HCT116 (cell line): ENCODE results near the gene TTBK1.

Experiments
- CEBPB ChIP-seq: IDR thresholded peaks from 2 replicates; pipeline ENCODE4 v1.6.1; 2012; ENCODE audit warnings: low read depth
- EZH2 ChIP-seq: fragments of 200-600 bp; sonication (generic); IDR thresholded peaks from 2 replicates; pipeline ENCODE4 v1.6.1; 2017; ENCODE audit warnings: antibody characterized with exemption, mixed run types
- EZH2phosphoT487 ChIP-seq: fragments of 200-600 bp; IDR thresholded peaks from 2 replicates; pipeline ENCODE4 v1.6.1; 2018; ENCODE audit warnings: antibody characterized with exemption, borderline replicate concordance
- POLR2A ChIP-seq: IDR thresholded peaks from 2 replicates; pipeline ENCODE4 v1.7.0; 2011; ENCODE audit warnings: borderline replicate concordance; ENCODE audit not compliant: insufficient read depth, insufficient read length; ENCODE audit errors: extremely low read depth
- POLR2AphosphoS5 ChIP-seq: IDR thresholded peaks from 2 replicates; pipeline ENCODE4 v1.6.1; 2011; ENCODE audit warnings: mild to moderate bottlenecking, low read depth, low read length, moderate library complexity
- SP1 ChIP-seq: IDR thresholded peaks from 2 replicates; pipeline ENCODE4 v1.6.1; 2012; ENCODE audit warnings: low read depth
- TF ChIP-seq, protein P1 (sequence below), 3 experiments: fragments of 200-600 bp in 1 of 3; sonication (generic) in 1 of 3; IDR thresholded peaks in 2 of 3; conservative IDR thresholded peaks in 1 of 3; 2 replicates each; pipeline ENCODE4 v1.5.1; 2012 to 2017; ENCODE audit warnings: low read depth in 2 of 3, low read length in 2 of 3, antibody characterized with exemption in 1 of 3, borderline replicate concordance in 1 of 3, control low read depth in 1 of 3, mild to moderate bottlenecking in 1 of 3, mixed read lengths in 1 of 3, mixed run types in 1 of 3, moderate library complexity in 1 of 3; ENCODE audit not compliant: insufficient read depth in 1 of 3
- TF ChIP-seq, protein P2 (sequence below): IDR thresholded peaks from 2 replicates; pipeline ENCODE4 v1.6.1; 2012

DNA sequence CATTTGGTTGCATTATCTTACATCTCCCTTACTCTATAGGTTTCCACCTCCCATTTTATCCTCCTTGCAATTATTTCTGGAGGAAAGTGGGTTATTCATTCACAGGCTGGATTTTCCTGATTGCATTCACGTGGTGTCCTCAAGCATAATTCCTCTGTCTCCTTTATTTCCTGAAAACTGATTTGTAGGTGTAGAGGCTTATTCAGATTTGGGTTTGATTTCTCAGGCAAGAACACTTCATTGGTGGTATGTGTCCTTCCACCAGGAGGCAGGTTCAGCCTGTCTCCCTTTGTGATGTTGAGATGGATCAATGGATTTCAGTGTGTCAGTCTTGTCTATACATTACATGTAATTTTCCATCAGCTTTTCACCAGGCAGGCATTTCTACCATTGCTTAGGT, 31.3 kb upstream of the TTBK1 start:
- TF ChIP-seq POLR2A: no peak
- TF ChIP-seq, protein P1, sequence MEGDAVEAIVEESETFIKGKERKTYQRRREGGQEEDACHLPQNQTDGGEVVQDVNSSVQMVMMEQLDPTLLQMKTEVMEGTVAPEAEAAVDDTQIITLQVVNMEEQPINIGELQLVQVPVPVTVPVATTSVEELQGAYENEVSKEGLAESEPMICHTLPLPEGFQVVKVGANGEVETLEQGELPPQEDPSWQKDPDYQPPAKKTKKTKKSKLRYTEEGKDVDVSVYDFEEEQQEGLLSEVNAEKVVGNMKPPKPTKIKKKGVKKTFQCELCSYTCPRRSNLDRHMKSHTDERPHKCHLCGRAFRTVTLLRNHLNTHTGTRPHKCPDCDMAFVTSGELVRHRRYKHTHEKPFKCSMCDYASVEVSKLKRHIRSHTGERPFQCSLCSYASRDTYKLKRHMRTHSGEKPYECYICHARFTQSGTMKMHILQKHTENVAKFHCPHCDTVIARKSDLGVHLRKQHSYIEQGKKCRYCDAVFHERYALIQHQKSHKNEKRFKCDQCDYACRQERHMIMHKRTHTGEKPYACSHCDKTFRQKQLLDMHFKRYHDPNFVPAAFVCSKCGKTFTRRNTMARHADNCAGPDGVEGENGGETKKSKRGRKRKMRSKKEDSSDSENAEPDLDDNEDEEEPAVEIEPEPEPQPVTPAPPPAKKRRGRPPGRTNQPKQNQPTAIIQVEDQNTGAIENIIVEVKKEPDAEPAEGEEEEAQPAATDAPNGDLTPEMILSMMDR (IDR thresholded peaks at IDR 0.05 in 2 of 3, conservative IDR thresholded peaks at IDR 0.05 in 1 of 3; ENCODE audit: borderline replicate concordance in 1 of 3, insufficient read depth in 1 of 3, low read depth in 2 of 3, low read length in 2 of 3): peak in 2 of 3 experiments; percentile 11 to 16; a peak in 1 of 6 replicates
- TF ChIP-seq SP1: no peak
- no peak for TF ChIP-seq CEBPB
- no peak for TF ChIP-seq EZH2
- no peak for TF ChIP-seq EZH2phosphoT487
- TF ChIP-seq POLR2AphosphoS5: no peak
- TF ChIP-seq, protein P2, sequence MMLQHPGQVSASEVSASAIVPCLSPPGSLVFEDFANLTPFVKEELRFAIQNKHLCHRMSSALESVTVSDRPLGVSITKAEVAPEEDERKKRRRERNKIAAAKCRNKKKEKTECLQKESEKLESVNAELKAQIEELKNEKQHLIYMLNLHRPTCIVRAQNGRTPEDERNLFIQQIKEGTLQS: no peak
